K562 (cell line): ENCODE results near the gene KRTAP5-11. TPM values are rescaled to one million over a fixed set of nuclear protein-coding genes. Genes with fewer than 3 reads are reported as not detected.
"Not testable (repeated sequence)": the region's sequence is repeated elsewhere in the genome, so short reads cannot be mapped to it uniquely, and the experiment has no call there.

Experiments
- ATAC-seq: fragments of 200-7000 bp; cut with Tn5 transposase; 3 replicates; pipeline ENCODE4 v1.9.1; 2020; ENCODE audit warnings: moderate library complexity
- BruUV-seq: library from RNA; stranded (reverse); fragments of 400-500 nt; replicated peaks from 2 replicates; lab custom pipeline; 2021; lab: Mats Ljungman, UMichigan
- CTCF ChIA-PET: fragments of 300-600 bp; formaldehyde crosslinking; extraction: SDS; loops from one replicate; lab custom pipeline; 2021; ENCODE audit warnings: low intra/inter-chr PET ratio; lab: Yijun Ruan, JAX
- POLR2A ChIA-PET: fragments of 300-600, 350-650 bp; sonication (Branson Sonifier 250); formaldehyde crosslinking; extraction: SDS; loops from one replicate; lab custom pipeline; 2021; ENCODE audit warnings: antibody characterized with exemption, inconsistent platforms; lab: Yijun Ruan, JAX
- DNase-seq, 4 experiments: peaks; one replicate each; pipeline versions ENCODE4 v3.0.0 to v3.0.0-alpha.2; 2011 to 2018; ENCODE audit warnings: low spot score in 3 of 4, mixed read lengths in 3 of 4; ENCODE audit errors: extremely low read depth in 1 of 4
- FAIRE-seq: peaks from 2 replicates; lab custom pipeline; 2011; peaks lifted over from hg19 to GRCh38; lab: Jason Lieb, UNC
- H2AFZ ChIP-seq: 2 replicates; pipeline ENCODE4 v1.6.0; 2011; ENCODE audit warnings: low read depth, low read length, control low read depth, inconsistent platforms
- H3K27ac ChIP-seq: fragments of 200-600 bp; 3 replicates; pipeline ENCODE4 v1.8.0; 2011; ENCODE audit warnings: low read depth, mild to moderate bottlenecking, control low read depth, inconsistent platforms, low read length, moderate library complexity, mixed read lengths; ENCODE audit errors: extremely low read depth
- H3K27me3 ChIP-seq, 2 experiments: fragments of 300-600 bp in 1 of 2; 2 replicates in 1 of 2; 3 replicates in 1 of 2; pipeline versions ENCODE4 v1.6.0 to v1.8.0; 2011; ENCODE audit warnings: inconsistent platforms in 2 of 2, low read length in 2 of 2, mild to moderate bottlenecking in 1 of 2, mixed read lengths in 1 of 2, moderate library complexity in 1 of 2; ENCODE audit not compliant: control insufficient read depth in 2 of 2, insufficient read depth in 2 of 2
- H3K36me3 ChIP-seq: fragments of 300-600 bp; 3 replicates; pipeline ENCODE4 v1.8.0; 2011; ENCODE audit warnings: mild to moderate bottlenecking, low read length, inconsistent platforms; ENCODE audit not compliant: control insufficient read depth, insufficient read depth
- H3K4me1 ChIP-seq, 2 experiments: fragments of 200-600 bp in 1 of 2; replicated peaks in 1 of 2; 2 replicates in 1 of 2; 3 replicates in 1 of 2; pipeline versions ENCODE4 v1.5.1 to v1.8.0; 2011; ENCODE audit warnings: inconsistent platforms in 2 of 2, low read length in 2 of 2, mild to moderate bottlenecking in 1 of 2, mixed read lengths in 1 of 2, moderate library complexity in 1 of 2; ENCODE audit not compliant: control insufficient read depth in 2 of 2, insufficient read depth in 2 of 2
- H3K4me2 ChIP-seq: 2 replicates; pipeline ENCODE4 v1.6.1; 2011; ENCODE audit warnings: low read length, control low read depth, inconsistent platforms, mixed read lengths; ENCODE audit not compliant: insufficient read depth
- H3K4me3 ChIP-seq: fragments of 200-600 bp; sonication (generic), shearing (Covaris generic); 2 replicates; pipeline ENCODE4 v1.5.1; 2016; ENCODE audit warnings: control low read depth, inconsistent platforms
- H3K79me2 ChIP-seq: fragments of 200-600 bp; 3 replicates; pipeline ENCODE4 v1.8.0; 2011; ENCODE audit warnings: low read length, inconsistent platforms; ENCODE audit not compliant: control insufficient read depth, insufficient read depth
- H3K9ac ChIP-seq, 2 experiments: 2 replicates each; pipeline versions ENCODE4 v1.6.0 to v1.6.1; 2011; ENCODE audit warnings: low read depth in 2 of 2, low read length in 2 of 2, control low read depth in 1 of 2, inconsistent platforms in 1 of 2, mild to moderate bottlenecking in 1 of 2, mixed read lengths in 1 of 2; ENCODE audit not compliant: insufficient read depth in 1 of 2
- H3K9me1 ChIP-seq: one replicate; pipeline ENCODE4 v1.6.0; 2011; ENCODE audit warnings: inconsistent platforms, mild to moderate bottlenecking, low read length, moderate library complexity; ENCODE audit not compliant: control insufficient read depth, insufficient read depth
- H3K9me3 ChIP-seq: replicated peaks from 2 replicates; pipeline ENCODE4 v1.5.1; 2011; ENCODE audit warnings: low read depth, low read length, inconsistent platforms; ENCODE audit not compliant: control insufficient read depth, insufficient read depth
- H4K20me1 ChIP-seq: replicated peaks from 2 replicates; pipeline ENCODE4 v1.6.1; 2011; ENCODE audit warnings: low read length, inconsistent platforms, mixed read lengths; ENCODE audit not compliant: control insufficient read depth, insufficient read depth
- ELF1 ChIP-seq: fragments of 200-800 bp; sonication (Bioruptor generic); IDR thresholded peaks from 2 replicates; pipeline ENCODE4 v1.6.1; 2016; ENCODE audit warnings: missing genetic modification characterization, missing compliant biosample characterization
- HCFC1 ChIP-seq: IDR thresholded peaks from 2 replicates; pipeline ENCODE4 v1.6.1; 2012; ENCODE audit warnings: low read depth, low read length, improper control_type of control experiment
- L3MBTL2 ChIP-seq: fragments of 450-650 bp; IDR thresholded peaks from 2 replicates; pipeline ENCODE4 v1.6.1; 2016; ENCODE audit warnings: mild to moderate bottlenecking, moderate library complexity
- RAD51 ChIP-seq: fragments of 450-650 bp; IDR thresholded peaks from 2 replicates; pipeline ENCODE4 v1.7.1; 2016; ENCODE audit warnings: low read depth, mild to moderate bottlenecking, borderline replicate concordance
- SIX5 ChIP-seq, 2 experiments: IDR thresholded peaks; 2 replicates each; pipeline ENCODE4 v1.6.1; 2011; ENCODE audit warnings: low read length in 2 of 2, borderline replicate concordance in 1 of 2, low read depth in 1 of 2, mild to moderate bottlenecking in 1 of 2, moderate library complexity in 1 of 2; ENCODE audit not compliant: insufficient read depth in 1 of 2
- ZNF143 ChIP-seq: sonication (generic); formaldehyde crosslinking; IDR thresholded peaks from 2 replicates; pipeline ENCODE4 v1.9.0; 2022; ENCODE audit warnings: mild to moderate bottlenecking, missing genetic modification reagents
- WGBS: fragments of 100-300 bp; shearing (Covaris generic); methylation state at CpG from one replicate; pipeline ENCODE4 v1.1.6; 2016; ENCODE audit warnings: low coverage, mixed read lengths; ENCODE audit not compliant: insufficient coverage; ENCODE audit errors: missing lambda C conversion rate; 5-methylcytosine and 5-hydroxymethylcytosine counted together
- in situ Hi-C: fragments of 300-500 bp; cut with MboI; formaldehyde crosslinking; loops from 4 replicates; pipeline ENCODE4 v1.15.0; 2018; ENCODE audit warnings: inconsistent platforms, mixed read lengths
- intact Hi-C: fragments of 100-400 bp; cut with micrococcal nuclease; formaldehyde crosslinking; loops from 2 replicates; pipeline ENCODE4 v1.14.2; 2022
- polyA plus RNA-seq, 8 experiments: library from polyadenylated mRNA; depleted of rRNA in 4 of 8; stranded (reverse) in 5 of 8; unstranded in 3 of 8; fragments of >200 nt; fragmentation: Nextera tagmentation in 2 of 8; fragmentation: Illumina TruSeq in 1 of 8; extraction: Ambion mirVana in 2 of 8; extraction: Trizol in 1 of 8; gene quantifications; 2 replicates each; pipeline versions ENCODE4 v1.2.1 to v1.2.3, GENCODE V29; 2011 to 2014; ENCODE audit warnings: inconsistent platforms in 1 of 8, missing spikeins in 1 of 8
- total RNA-seq, 7 experiments: library from RNA; depleted of rRNA in 6 of 7; stranded (reverse); fragments of >200 nt in 6 of 7; fragmentation: Illumina TruSeq in 2 of 7; extraction: Trizol in 2 of 7; gene quantifications; 2 replicates each; pipeline versions ENCODE4 v1.2.1 to v1.2.3, GENCODE V29; 2011 to 2021; ENCODE audit warnings: low replicate concordance in 1 of 7
- TF ChIP-seq, protein P1 (sequence below): sonication (generic); formaldehyde crosslinking; IDR thresholded peaks from 2 replicates; pipeline ENCODE4 v1.9.0; 2022; ENCODE audit warnings: mild to moderate bottlenecking, missing genetic modification reagents
- TF ChIP-seq, protein P2 (sequence below): sonication (generic); formaldehyde crosslinking; IDR thresholded peaks from 2 replicates; pipeline ENCODE4 v1.5.0; 2020; ENCODE audit warnings: missing genetic modification reagents

The KRTAP5-11 gene
- total and polyA plus RNA-seq, 9 of the 15 experiments (the other 6 are each of a cell fraction or from before 2014, with no cell fraction given) = not detected

DNA sequence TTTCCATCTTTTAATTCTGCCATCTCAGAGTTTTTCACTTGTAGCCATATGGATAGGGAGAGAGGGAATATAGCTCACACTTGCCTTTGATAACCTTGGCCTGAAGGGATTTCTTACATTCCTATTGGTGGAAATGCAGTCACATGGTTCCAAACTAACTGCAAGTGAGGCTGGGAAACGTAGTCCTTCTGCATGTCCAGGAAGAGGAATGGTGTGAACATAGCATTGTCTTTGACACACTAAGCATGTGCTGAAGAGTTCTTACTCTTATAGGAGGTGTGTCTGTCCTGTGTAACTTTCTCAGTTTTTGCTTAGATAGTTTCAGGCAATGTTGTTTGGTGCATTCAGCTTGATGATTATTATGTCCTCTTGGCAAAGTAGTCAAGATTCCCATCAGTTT lies 47.4 kb upstream of the KRTAP5-11 start:
- BruUV-seq, POLR2A ChIA-PET, H3K79me2 ChIP-seq, CTCF ChIA-PET, intact Hi-C loops, H3K4me1 ChIP-seq, in situ Hi-C loops, H3K9me1 ChIP-seq, H3K4me3 ChIP-seq, H3K9ac ChIP-seq, H3K4me2 ChIP-seq, H3K27ac ChIP-seq, H4K20me1 ChIP-seq, ATAC-seq, H2AFZ ChIP-seq, H3K36me3 ChIP-seq, H3K9me3 ChIP-seq, H3K27me3 ChIP-seq: not testable (repeated sequence)
- FAIRE-seq (peak; percentile 6), DNase-seq (peak in 1 of 4 experiments; percentile 16)
- TF ChIP-seq RAD51 (peak; percentile 78), SIX5 (IDR thresholded peaks at IDR 0.05; ENCODE audit: borderline replicate concordance in 1 of 2, insufficient read depth in 1 of 2, low read depth in 1 of 2, low read length in 2 of 2) (peak; percentile 30 to 37; a peak in 2 of 4 replicates), L3MBTL2 (peak; percentile 61), ELF1 (tag) (0 out of 2 replicates have a peak, but pooled peaks have one; percentile 23), ZNF143 (CRISPR knock-in tag) (peak; percentile 75), HCFC1 (peak; percentile 67)
- TF ChIP-seq, protein P1, sequence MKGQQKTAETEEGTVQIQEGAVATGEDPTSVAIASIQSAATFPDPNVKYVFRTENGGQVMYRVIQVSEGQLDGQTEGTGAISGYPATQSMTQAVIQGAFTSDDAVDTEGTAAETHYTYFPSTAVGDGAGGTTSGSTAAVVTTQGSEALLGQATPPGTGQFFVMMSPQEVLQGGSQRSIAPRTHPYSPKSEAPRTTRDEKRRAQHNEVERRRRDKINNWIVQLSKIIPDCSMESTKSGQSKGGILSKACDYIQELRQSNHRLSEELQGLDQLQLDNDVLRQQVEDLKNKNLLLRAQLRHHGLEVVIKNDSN (CRISPR knock-in tag) = peak; percentile 84
- TF ChIP-seq, protein P2, sequence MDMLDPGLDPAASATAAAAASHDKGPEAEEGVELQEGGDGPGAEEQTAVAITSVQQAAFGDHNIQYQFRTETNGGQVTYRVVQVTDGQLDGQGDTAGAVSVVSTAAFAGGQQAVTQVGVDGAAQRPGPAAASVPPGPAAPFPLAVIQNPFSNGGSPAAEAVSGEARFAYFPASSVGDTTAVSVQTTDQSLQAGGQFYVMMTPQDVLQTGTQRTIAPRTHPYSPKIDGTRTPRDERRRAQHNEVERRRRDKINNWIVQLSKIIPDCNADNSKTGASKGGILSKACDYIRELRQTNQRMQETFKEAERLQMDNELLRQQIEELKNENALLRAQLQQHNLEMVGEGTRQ = peak; percentile 86
- 0% methylated on average over 1 of the region's 1 CpG for WGBS

DNA sequence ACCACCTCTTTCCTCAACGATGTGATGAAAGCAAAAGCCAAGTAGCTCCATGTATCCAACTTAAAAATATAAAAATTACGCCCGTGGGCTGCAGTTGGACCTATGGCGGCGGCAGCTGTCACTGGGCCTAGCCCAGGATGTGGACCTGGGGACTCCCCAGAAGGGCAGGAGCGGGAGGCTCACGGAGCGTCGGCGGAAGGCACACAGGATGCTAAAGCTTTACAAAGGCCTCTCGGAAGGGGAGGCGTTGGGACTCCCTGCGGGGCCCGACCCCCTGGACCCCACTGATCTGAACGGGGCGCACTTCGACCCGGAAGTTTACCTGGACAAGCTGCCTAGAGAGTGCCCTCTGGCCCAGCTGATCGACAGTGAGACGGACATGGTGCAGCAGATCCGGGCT lies 46.3 kb upstream of the KRTAP5-11 start:
- H3K27me3 ChIP-seq, DNase-seq, H3K9me3 ChIP-seq, H3K4me1 ChIP-seq, H3K9me1 ChIP-seq, CTCF ChIA-PET, H4K20me1 ChIP-seq, H3K9ac ChIP-seq, H3K4me2 ChIP-seq, intact Hi-C loops, FAIRE-seq, H3K4me3 ChIP-seq, H2AFZ ChIP-seq, H3K36me3 ChIP-seq, ATAC-seq, H3K27ac ChIP-seq, POLR2A ChIA-PET, in situ Hi-C loops, BruUV-seq, H3K79me2 ChIP-seq: not testable (repeated sequence)
- 19% methylated on average over 20 of the region's 21 CpGs for WGBS

DNA sequence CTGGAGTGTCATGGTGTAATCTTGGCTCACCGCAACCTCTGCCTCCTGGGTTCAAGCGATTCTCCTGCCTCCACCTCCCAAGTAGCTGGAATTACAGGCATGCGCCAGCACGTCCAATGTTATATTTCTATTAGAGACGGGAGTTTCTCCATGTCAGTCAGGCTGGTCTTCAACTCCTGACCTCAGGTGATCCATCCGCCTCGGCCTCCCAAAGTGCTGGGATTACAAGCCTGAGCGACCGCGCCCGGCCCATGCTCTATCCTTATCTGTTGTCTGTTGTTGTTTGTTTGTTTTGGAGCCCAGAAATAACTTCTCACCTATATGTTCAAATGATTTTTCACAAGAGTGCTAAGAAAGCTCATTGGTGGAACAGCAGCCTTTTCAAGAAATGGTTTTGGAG lies 40.6 kb upstream of the KRTAP5-11 start:
- H3K36me3 ChIP-seq, H3K9me3 ChIP-seq, H3K9me1 ChIP-seq, H3K79me2 ChIP-seq, H3K9ac ChIP-seq, BruUV-seq, H4K20me1 ChIP-seq, in situ Hi-C loops, ATAC-seq, FAIRE-seq, H3K4me3 ChIP-seq, H3K27ac ChIP-seq, H2AFZ ChIP-seq, intact Hi-C loops, H3K4me2 ChIP-seq, POLR2A ChIA-PET, CTCF ChIA-PET, H3K4me1 ChIP-seq, DNase-seq: not testable (repeated sequence)
- H3K27me3 ChIP-seq = peaks cover 13 to 15% of the 10 kb centered on the region in 2 experiments; a peak in 3 of 5 replicates
- WGBS = 7% methylated on average over 11 of the region's 11 CpGs
